Loucy (cell line): ENCODE data around the gene OR51B6.

Experiments used
- CTCF ChIP-seq: fragments of 200-600 bp; sonication (generic); conservative IDR thresholded peaks from 2 replicates; pipeline ENCODE4 v1.5.1; 2014; ENCODE audit warnings: mild to moderate bottlenecking, antibody characterized with exemption, low read length
- EZH2phosphoT487 ChIP-seq: fragments of 200-600 bp; IDR thresholded peaks from 2 replicates; pipeline ENCODE4 v1.6.1; 2018; ENCODE audit warnings: antibody characterized with exemption, mild to moderate bottlenecking, moderate library complexity, borderline replicate concordance

- TF ChIP-seq CTCF, result no peak
- TF ChIP-seq EZH2phosphoT487, result no peak
Observed at GRCh38 chr11:5398936-5399335, 47.6 kb downstream of the OR51B6 start.
